Measurements from ENCODE around the gene DCXR.

The DCXR gene

GRCh38 chr17:82053130-82053529 is 15.6 kb upstream of the DCXR start:
- Histone ChIP-seq H3K27ac (ENCODE audit: low read depth, low read length, severe bottlenecking) (no peak overlapping the region), H3K4me1 (ENCODE audit: control insufficient read depth, insufficient read depth, low read length, poor library complexity, severe bottlenecking) (no peaks in the 10 kb centered on the region), H3K9me3 (ENCODE audit: control insufficient read depth, low read length) (no peaks in the 10 kb centered on the region), H3K4me3 (ENCODE audit: extremely low read depth, insufficient read depth, low read length, poor library complexity, severe bottlenecking) (peak overlapping the region; percentile 67), H3K36me3 (ENCODE audit: control insufficient read depth, insufficient read depth, low read length) (peaks cover 72% of the 10 kb centered on the region)
- WGBS, 2 experiments (ENCODE audit: insufficient coverage in 2 of 2) = 91 to 94% methylated on average over 18 to 19 of the region's 19 CpGs

- Histone ChIP-seq H3K4me1 (ENCODE audit: control insufficient read depth, insufficient read depth, low read length, poor library complexity, severe bottlenecking) (no peaks in the 10 kb centered on the region), H3K4me3 (ENCODE audit: extremely low read depth, insufficient read depth, low read length, poor library complexity, severe bottlenecking) (peak overlapping the region; percentile 67), H3K36me3 (ENCODE audit: control insufficient read depth, insufficient read depth, low read length) (peaks cover 72% of the 10 kb centered on the region), H3K9me3 (ENCODE audit: control insufficient read depth, low read length) (no peaks in the 10 kb centered on the region), H3K27ac (ENCODE audit: low read depth, low read length, severe bottlenecking) (no peak overlapping the region)
- WGBS, 2 experiments (ENCODE audit: insufficient coverage in 2 of 2) = 24 to 29% methylated on average over 17 to 18 of the region's 19 CpGs
Measured at GRCh38 chr17:82052638-82053059, 15.2 kb upstream of the DCXR start.

- 0 to 1% methylated on average over 67 to 81 of the region's 94 CpGs for whole genome bisulfite sequencing, 2 experiments (ENCODE audit: insufficient coverage in 2 of 2)
- Histone ChIP-seq H3K36me3 (ENCODE audit: control insufficient read depth, insufficient read depth, low read length) (peaks cover 70% of the 10 kb centered on the region), H3K27ac (ENCODE audit: low read depth, low read length, severe bottlenecking) (no peak within 1 kb of the TSS), H3K4me1 (ENCODE audit: control insufficient read depth, insufficient read depth, low read length, poor library complexity, severe bottlenecking) (no peaks in the 10 kb centered on the region), H3K9me3 (ENCODE audit: control insufficient read depth, low read length) (no peaks in the 10 kb centered on the region), H3K4me3 (ENCODE audit: extremely low read depth, insufficient read depth, low read length, poor library complexity, severe bottlenecking) (peak within 1 kb of the TSS; percentile 67)
Measured at GRCh38 chr17:82051776-82052637, 14.5 kb upstream of the DCXR start, which contains the start of the genes GPS1 and RFNG. Gene GPS1, plus strand, starts transcription at chr17:82051898. Its CDS starts 34 bp downstream, at chr17:82051932. Gene RFNG, minus strand, starts transcription at chr17:82051811. Its CDS starts 45 bp downstream, at chr17:82051766.

- WGBS, 2 experiments (ENCODE audit: insufficient coverage in 2 of 2) = 33 to 34% methylated on average over 51 of the region's 79 CpGs
- H3K4me1 ChIP-seq (ENCODE audit: control insufficient read depth, insufficient read depth, low read length, poor library complexity, severe bottlenecking) = no peaks in the 10 kb centered on the region
- H3K27ac ChIP-seq (ENCODE audit: low read depth, low read length, severe bottlenecking) = no peak overlapping the region
- H3K9me3 ChIP-seq (ENCODE audit: control insufficient read depth, low read length) = no peaks in the 10 kb centered on the region
- peak overlapping the region; percentile 67 for H3K4me3 ChIP-seq (ENCODE audit: extremely low read depth, insufficient read depth, low read length, poor library complexity, severe bottlenecking)
- peaks cover 60% of the 10 kb centered on the region for H3K36me3 ChIP-seq (ENCODE audit: control insufficient read depth, insufficient read depth, low read length)
Measured at GRCh38 chr17:82050761-82051641, 13.5 kb upstream of the DCXR start.

GRCh38 chr17:82050152-82050760 is 12.8 kb upstream of the DCXR start:
- Histone ChIP-seq H3K4me1 (ENCODE audit: control insufficient read depth, insufficient read depth, low read length, poor library complexity, severe bottlenecking) (no peaks in the 10 kb centered on the region), H3K9me3 (ENCODE audit: control insufficient read depth, low read length) (no peaks in the 10 kb centered on the region), H3K4me3 (ENCODE audit: extremely low read depth, insufficient read depth, low read length, poor library complexity, severe bottlenecking) (peak overlapping the region; percentile 67), H3K36me3 (ENCODE audit: control insufficient read depth, insufficient read depth, low read length) (peaks cover 54% of the 10 kb centered on the region), H3K27ac (ENCODE audit: low read depth, low read length, severe bottlenecking) (no peak overlapping the region)
- 91 to 96% methylated on average over 26 to 28 of the region's 28 CpGs for WGBS, 2 experiments (ENCODE audit: insufficient coverage in 2 of 2)

- Histone ChIP-seq H3K36me3 (ENCODE audit: control insufficient read depth, insufficient read depth, low read length) (peaks cover 47% of the 10 kb centered on the region), H3K27ac (ENCODE audit: low read depth, low read length, severe bottlenecking) (no peak overlapping the region), H3K4me3 (ENCODE audit: extremely low read depth, insufficient read depth, low read length, poor library complexity, severe bottlenecking) (no peak overlapping the region), H3K9me3 (ENCODE audit: control insufficient read depth, low read length) (no peaks in the 10 kb centered on the region), H3K4me1 (ENCODE audit: control insufficient read depth, insufficient read depth, low read length, poor library complexity, severe bottlenecking) (no peaks in the 10 kb centered on the region)
- 93 to 94% methylated on average over 12 to 16 of the region's 16 CpGs for WGBS, 2 experiments (ENCODE audit: insufficient coverage in 2 of 2)
Measured at GRCh38 chr17:82049521-82049971, 12.0 kb upstream of the DCXR start.

GRCh38 chr17:82049106-82049505 is 11.6 kb upstream of the DCXR start:
- Histone ChIP-seq H3K4me3 (ENCODE audit: extremely low read depth, insufficient read depth, low read length, poor library complexity, severe bottlenecking) (no peak overlapping the region), H3K27ac (ENCODE audit: low read depth, low read length, severe bottlenecking) (no peak overlapping the region), H3K36me3 (ENCODE audit: control insufficient read depth, insufficient read depth, low read length) (peaks cover 42% of the 10 kb centered on the region), H3K4me1 (ENCODE audit: control insufficient read depth, insufficient read depth, low read length, poor library complexity, severe bottlenecking) (no peaks in the 10 kb centered on the region), H3K9me3 (ENCODE audit: control insufficient read depth, low read length) (no peaks in the 10 kb centered on the region)
- 96 to 98% methylated on average over 3 to 8 of the region's 8 CpGs for WGBS, 2 experiments (ENCODE audit: insufficient coverage in 2 of 2)

GRCh38 chr17:82048571-82048971 is 11.1 kb upstream of the DCXR start:
- 94 to 96% methylated on average over 20 of the region's 20 CpGs for WGBS, 2 experiments (ENCODE audit: insufficient coverage in 2 of 2)
- Histone ChIP-seq H3K4me3 (ENCODE audit: extremely low read depth, insufficient read depth, low read length, poor library complexity, severe bottlenecking) (no peak overlapping the region), H3K36me3 (ENCODE audit: control insufficient read depth, insufficient read depth, low read length) (peaks cover 37% of the 10 kb centered on the region), H3K4me1 (ENCODE audit: control insufficient read depth, insufficient read depth, low read length, poor library complexity, severe bottlenecking) (no peaks in the 10 kb centered on the region), H3K27ac (ENCODE audit: low read depth, low read length, severe bottlenecking) (no peak overlapping the region), H3K9me3 (ENCODE audit: control insufficient read depth, low read length) (no peaks in the 10 kb centered on the region)

- 91 to 93% methylated on average over 21 to 23 of the region's 25 CpGs for WGBS, 2 experiments (ENCODE audit: insufficient coverage in 2 of 2)
- Histone ChIP-seq H3K4me1 (ENCODE audit: control insufficient read depth, insufficient read depth, low read length, poor library complexity, severe bottlenecking) (no peaks in the 10 kb centered on the region), H3K27ac (ENCODE audit: low read depth, low read length, severe bottlenecking) (no peak overlapping the region), H3K4me3 (ENCODE audit: extremely low read depth, insufficient read depth, low read length, poor library complexity, severe bottlenecking) (no peak overlapping the region), H3K9me3 (ENCODE audit: control insufficient read depth, low read length) (no peaks in the 10 kb centered on the region), H3K36me3 (ENCODE audit: control insufficient read depth, insufficient read depth, low read length) (peaks cover 32% of the 10 kb centered on the region)
Measured at GRCh38 chr17:82047914-82048570, 10.5 kb upstream of the DCXR start.

GRCh38 chr17:82047379-82047778 is 9.9 kb upstream of the DCXR start:
- H3K36me3 ChIP-seq (ENCODE audit: control insufficient read depth, insufficient read depth, low read length) = peaks cover 31% of the 10 kb centered on the region
- WGBS, 2 experiments (ENCODE audit: insufficient coverage in 2 of 2) = 91 to 98% methylated on average over 18 to 23 of the region's 24 CpGs
- H3K27ac ChIP-seq (ENCODE audit: low read depth, low read length, severe bottlenecking) = no peak overlapping the region
- no peaks in the 10 kb centered on the region for H3K9me3 ChIP-seq (ENCODE audit: control insufficient read depth, low read length)
- H3K4me3 ChIP-seq (ENCODE audit: extremely low read depth, insufficient read depth, low read length, poor library complexity, severe bottlenecking) = no peak overlapping the region
- H3K4me1 ChIP-seq (ENCODE audit: control insufficient read depth, insufficient read depth, low read length, poor library complexity, severe bottlenecking) = no peaks in the 10 kb centered on the region
